Measurements from ENCODE around the gene TTC4. TPM values are rescaled to one million over a fixed set of nuclear protein-coding genes. Genes with fewer than 3 reads are reported as not detected.

Gene TTC4
- total RNA-seq, 2 donors from 2014 or later: 23.1 to 28.3 TPM

- H3K36me3 Mint-ChIP-seq (ENCODE audit: low read depth): no peaks in the 10 kb centered on the region
- Histone ChIP-seq H3K27me3 (ENCODE audit: control insufficient read depth, insufficient read depth, low read length, poor library complexity, severe bottlenecking) (peaks cover 30% of the 10 kb centered on the region), H3K9me3 (ENCODE audit: control insufficient read depth, low read length) (no peaks in the 10 kb centered on the region), H3K36me3 (ENCODE audit: control insufficient read depth, insufficient read depth, low read length) (no peaks in the 10 kb centered on the region), H3K9ac (ENCODE audit: extremely low read depth, low read length, poor library complexity, severe bottlenecking) (no peak overlapping the region), H3K27ac (ENCODE audit: low read depth, low read length) (no peak overlapping the region), H3K4me1 (ENCODE audit: control insufficient read depth, insufficient read depth, low read length) (no peaks in the 10 kb centered on the region), H3K4me3 (ENCODE audit: low read length) (no peak overlapping the region)
- no peak overlapping the region for H3K4me3 Mint-ChIP-seq
- H3K9me3 Mint-ChIP-seq: no peaks in the 10 kb centered on the region
- DNase-seq: no peak
- TF ChIP-seq CTCF (conservative IDR thresholded peaks at IDR 0.05): no peak
- H3K27me3 Mint-ChIP-seq (ENCODE audit: insufficient read depth): peaks cover 45% of the 10 kb centered on the region
- 87 to 95% methylated on average over 4 of the region's 4 CpGs for WGBS, 2 experiments (ENCODE audit: insufficient coverage in 1 of 2, insufficient read length in 1 of 2)
- H3K4me1 Mint-ChIP-seq: peaks cover 11% of the 10 kb centered on the region
- H3K27ac Mint-ChIP-seq: no peak overlapping the region
These were observed 61.8 kb downstream of the TTC4 start for GRCh38 chr1:54777431-54777830.

- TF ChIP-seq CTCF (conservative IDR thresholded peaks at IDR 0.05): no peak
- Histone ChIP-seq H3K27ac (ENCODE audit: low read depth, low read length) (no peak overlapping the region), H3K36me3 (ENCODE audit: control insufficient read depth, insufficient read depth, low read length) (no peaks in the 10 kb centered on the region), H3K9ac (ENCODE audit: extremely low read depth, low read length, poor library complexity, severe bottlenecking) (no peak overlapping the region), H3K27me3 (ENCODE audit: control insufficient read depth, insufficient read depth, low read length, poor library complexity, severe bottlenecking) (peaks cover 43% of the 10 kb centered on the region), H3K9me3 (ENCODE audit: control insufficient read depth, low read length) (no peaks in the 10 kb centered on the region), H3K4me1 (ENCODE audit: control insufficient read depth, insufficient read depth, low read length) (no peaks in the 10 kb centered on the region), H3K4me3 (ENCODE audit: low read length) (no peak overlapping the region)
- Mint-ChIP-seq H3K27me3 (ENCODE audit: insufficient read depth) (peaks cover 58% of the 10 kb centered on the region), H3K9me3 (no peaks in the 10 kb centered on the region), H3K4me3 (peak overlapping the region; percentile 29), H3K36me3 (ENCODE audit: low read depth) (no peaks in the 10 kb centered on the region), H3K27ac (no peak overlapping the region), H3K4me1 (peaks cover 8% of the 10 kb centered on the region)
- 40 to 58% methylated on average over 47 to 74 of the region's 74 CpGs for WGBS, 2 experiments (ENCODE audit: insufficient coverage in 1 of 2, insufficient read length in 1 of 2)
- peak; percentile 79 for DNase-seq
These were observed 65.5 kb downstream of the TTC4 start for GRCh38 chr1:54781023-54781723.

DNA sequence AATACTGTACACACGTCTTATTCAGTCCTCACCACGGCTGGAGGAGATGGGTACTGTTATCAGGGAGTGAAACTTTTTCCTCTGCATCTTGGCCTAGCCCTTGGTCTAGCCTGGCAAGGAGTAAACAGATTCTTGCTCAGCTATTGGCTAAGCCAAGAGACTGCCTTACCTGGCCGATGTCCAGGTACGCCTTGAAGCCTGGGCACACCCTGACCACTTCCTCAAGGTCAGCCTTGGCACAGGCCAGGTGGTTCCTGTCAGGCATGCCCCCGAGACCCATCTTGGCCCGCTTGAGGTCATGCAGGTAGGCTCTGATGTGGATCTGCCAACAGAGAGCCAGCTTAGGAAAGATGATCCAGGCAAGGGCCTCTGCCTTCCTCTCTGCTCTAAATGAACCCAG lies 66.5 kb downstream of the TTC4 start:
- no peak overlapping the region for H3K27ac ChIP-seq (ENCODE audit: low read depth, low read length)
- H3K36me3 Mint-ChIP-seq (ENCODE audit: low read depth): no peaks in the 10 kb centered on the region
- no peaks in the 10 kb centered on the region for H3K9me3 ChIP-seq (ENCODE audit: control insufficient read depth, low read length)
- peaks cover 8% of the 10 kb centered on the region for H3K4me1 Mint-ChIP-seq
- H3K9ac ChIP-seq (ENCODE audit: extremely low read depth, low read length, poor library complexity, severe bottlenecking): no peak overlapping the region
- H3K4me3 Mint-ChIP-seq: no peak overlapping the region
- peaks cover 43% of the 10 kb centered on the region for H3K27me3 ChIP-seq (ENCODE audit: control insufficient read depth, insufficient read depth, low read length, poor library complexity, severe bottlenecking)
- no peaks in the 10 kb centered on the region for H3K36me3 ChIP-seq (ENCODE audit: control insufficient read depth, insufficient read depth, low read length)
- H3K9me3 Mint-ChIP-seq: no peaks in the 10 kb centered on the region
- no peaks in the 10 kb centered on the region for H3K4me1 ChIP-seq (ENCODE audit: control insufficient read depth, insufficient read depth, low read length)
- H3K27me3 Mint-ChIP-seq (ENCODE audit: insufficient read depth): peaks cover 63% of the 10 kb centered on the region
- H3K27ac Mint-ChIP-seq: no peak overlapping the region
- TF ChIP-seq CTCF (conservative IDR thresholded peaks at IDR 0.05): no peak
- 96 to 97% methylated on average over 4 to 6 of the region's 6 CpGs for WGBS, 2 experiments (ENCODE audit: insufficient coverage in 1 of 2, insufficient read length in 1 of 2)
- DNase-seq: no peak
- no peak overlapping the region for H3K4me3 ChIP-seq (ENCODE audit: low read length)

All from endodermal cell (in vitro differentiated cells).